ENCODE data around the gene RFC2.

The RFC2 gene

GRCh38 chr7:74277636-74278035 is 23.4 kb upstream of the RFC2 start:
- TF ChIP-seq, protein P1, sequence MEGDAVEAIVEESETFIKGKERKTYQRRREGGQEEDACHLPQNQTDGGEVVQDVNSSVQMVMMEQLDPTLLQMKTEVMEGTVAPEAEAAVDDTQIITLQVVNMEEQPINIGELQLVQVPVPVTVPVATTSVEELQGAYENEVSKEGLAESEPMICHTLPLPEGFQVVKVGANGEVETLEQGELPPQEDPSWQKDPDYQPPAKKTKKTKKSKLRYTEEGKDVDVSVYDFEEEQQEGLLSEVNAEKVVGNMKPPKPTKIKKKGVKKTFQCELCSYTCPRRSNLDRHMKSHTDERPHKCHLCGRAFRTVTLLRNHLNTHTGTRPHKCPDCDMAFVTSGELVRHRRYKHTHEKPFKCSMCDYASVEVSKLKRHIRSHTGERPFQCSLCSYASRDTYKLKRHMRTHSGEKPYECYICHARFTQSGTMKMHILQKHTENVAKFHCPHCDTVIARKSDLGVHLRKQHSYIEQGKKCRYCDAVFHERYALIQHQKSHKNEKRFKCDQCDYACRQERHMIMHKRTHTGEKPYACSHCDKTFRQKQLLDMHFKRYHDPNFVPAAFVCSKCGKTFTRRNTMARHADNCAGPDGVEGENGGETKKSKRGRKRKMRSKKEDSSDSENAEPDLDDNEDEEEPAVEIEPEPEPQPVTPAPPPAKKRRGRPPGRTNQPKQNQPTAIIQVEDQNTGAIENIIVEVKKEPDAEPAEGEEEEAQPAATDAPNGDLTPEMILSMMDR (IDR thresholded peaks at IDR 0.05), result no peak
- no peak for DNase-seq
- H3K27me3 Mint-ChIP-seq (ENCODE audit: low read depth, poor library complexity), result peaks cover 5% of the 10 kb centered on the region
- no peaks in the 10 kb centered on the region for H3K36me3 Mint-ChIP-seq (ENCODE audit: low read depth)
- peaks cover 40% of the 10 kb centered on the region for H3K4me1 Mint-ChIP-seq
- H3K9me3 Mint-ChIP-seq, result no peaks in the 10 kb centered on the region
- H3K4me3 Mint-ChIP-seq, result no peak overlapping the region
- no peak overlapping the region for H3K27ac Mint-ChIP-seq

- TF ChIP-seq, protein P1 (IDR thresholded peaks at IDR 0.05), result peak; percentile 50
- Mint-ChIP-seq H3K9me3 (no peaks in the 10 kb centered on the region), H3K27ac (no peak overlapping the region), H3K27me3 (ENCODE audit: low read depth, poor library complexity) (no peaks in the 10 kb centered on the region), H3K4me3 (no peak overlapping the region), H3K4me1 (peaks cover 48% of the 10 kb centered on the region), H3K36me3 (ENCODE audit: low read depth) (no peaks in the 10 kb centered on the region)
- peak; percentile 27 for DNase-seq
Measured at GRCh38 chr7:74275401-74275881, 21.2 kb upstream of the RFC2 start.

- H3K27me3 Mint-ChIP-seq (ENCODE audit: low read depth, poor library complexity), result peaks cover 15% of the 10 kb centered on the region
- DNase-seq, result peak; percentile 30
- H3K27ac Mint-ChIP-seq, result peak overlapping the region; percentile 97
- H3K4me1 Mint-ChIP-seq, result peaks cover 36% of the 10 kb centered on the region
- H3K4me3 Mint-ChIP-seq, result peak overlapping the region; percentile 37
- no peaks in the 10 kb centered on the region for H3K36me3 Mint-ChIP-seq (ENCODE audit: low read depth)
- TF ChIP-seq, protein P1 (IDR thresholded peaks at IDR 0.05), result no peak
- H3K9me3 Mint-ChIP-seq, result no peaks in the 10 kb centered on the region
Measured at GRCh38 chr7:74272305-74273038, 18.3 kb upstream of the RFC2 start.

GRCh38 chr7:74271742-74272141 is 17.5 kb upstream of the RFC2 start:
- no peaks in the 10 kb centered on the region for H3K36me3 Mint-ChIP-seq (ENCODE audit: low read depth)
- H3K27ac Mint-ChIP-seq, result peak overlapping the region; percentile 49
- peaks cover 36% of the 10 kb centered on the region for H3K4me1 Mint-ChIP-seq
- no peak overlapping the region for H3K4me3 Mint-ChIP-seq
- TF ChIP-seq, protein P1 (IDR thresholded peaks at IDR 0.05), result no peak
- H3K9me3 Mint-ChIP-seq, result no peaks in the 10 kb centered on the region
- H3K27me3 Mint-ChIP-seq (ENCODE audit: low read depth, poor library complexity), result peaks cover 15% of the 10 kb centered on the region
- DNase-seq, result no peak

DNA sequence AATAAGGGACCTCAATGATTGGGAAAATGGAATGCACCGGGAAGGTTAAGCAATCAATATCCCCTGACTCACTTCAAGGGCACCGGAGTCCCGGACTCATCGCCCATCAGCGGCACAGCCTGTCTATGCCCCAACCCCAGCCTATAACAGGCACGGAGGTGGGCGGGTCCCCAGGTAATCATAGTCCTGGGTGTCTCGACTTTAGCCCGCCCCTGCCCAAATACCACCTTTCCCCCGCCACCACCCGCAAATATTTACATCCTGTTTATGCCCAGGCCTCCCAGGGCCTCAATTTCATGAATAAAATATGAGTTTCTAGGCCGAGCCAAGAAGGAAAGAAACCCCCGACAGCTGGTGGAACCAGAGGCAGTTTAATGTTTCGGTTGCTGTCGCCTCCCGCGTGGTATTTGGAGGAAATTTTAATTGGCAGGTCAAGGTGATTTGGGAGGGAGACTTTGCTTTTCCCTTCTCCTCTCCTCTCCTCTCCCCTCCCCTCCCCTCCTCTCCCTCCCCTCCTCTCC is 15.6 kb upstream of the RFC2 start:
- no peak overlapping the region for H3K27ac Mint-ChIP-seq
- H3K4me1 Mint-ChIP-seq, result peaks cover 32% of the 10 kb centered on the region
- peaks cover 15% of the 10 kb centered on the region for H3K27me3 Mint-ChIP-seq (ENCODE audit: low read depth, poor library complexity)
- TF ChIP-seq, protein P1 (IDR thresholded peaks at IDR 0.05), result no peak
- peak overlapping the region; percentile 75 for H3K4me3 Mint-ChIP-seq
- DNase-seq, result peak; percentile 56
- no peaks in the 10 kb centered on the region for H3K9me3 Mint-ChIP-seq
- H3K36me3 Mint-ChIP-seq (ENCODE audit: low read depth), result no peaks in the 10 kb centered on the region

Measured in nephron progenitor cell (in vitro differentiated cells).